Stomach smooth muscle (tissue), 2 donors: ENCODE results near the gene IRAK1.

ENCODE experiments used
- H3K27ac ChIP-seq: one replicate; pipeline ENCODE4 v1.7.0; 2013; ENCODE audit warnings: mild to moderate bottlenecking, low read length, inconsistent platforms
- H3K27me3 ChIP-seq, 2 donors: one replicate each; pipeline ENCODE4 v1.7.0; 2013; ENCODE audit warnings: low read length in 2 of 2; ENCODE audit not compliant: insufficient read depth in 2 of 2, control insufficient read depth in 1 of 2
- H3K36me3 ChIP-seq, 2 donors: one replicate each; pipeline ENCODE4 v1.7.0; 2013; ENCODE audit warnings: low read length in 2 of 2; ENCODE audit not compliant: control insufficient read depth in 2 of 2, insufficient read depth in 2 of 2
- H3K4me1 ChIP-seq: one replicate; pipeline ENCODE4 v1.7.0; 2013; ENCODE audit warnings: low read length; ENCODE audit not compliant: control insufficient read depth, insufficient read depth
- H3K4me3 ChIP-seq, 2 donors: one replicate each; pipeline ENCODE4 v1.7.0; 2013; ENCODE audit warnings: low read length in 2 of 2
- H3K9ac ChIP-seq, 2 donors: one replicate each; pipeline ENCODE4 v1.7.0; 2013; ENCODE audit warnings: low read length in 2 of 2, mild to moderate bottlenecking in 1 of 2
- H3K9me3 ChIP-seq, 2 donors: one replicate each; pipeline ENCODE4 v1.7.0; 2013; ENCODE audit warnings: low read length in 2 of 2; ENCODE audit not compliant: control insufficient read depth in 2 of 2
- donor health status: healthy.
- donor health status: Pancreatic carcinoma.

The IRAK1 gene

GRCh38 chrX:154028502-154029184 lies 8.9 kb upstream of the IRAK1 start:
- Histone ChIP-seq H3K36me3 (peaks cover 10 to 20% of the 10 kb centered on the region in 2 donors), H3K4me3 (no peak overlapping the region), H3K9me3 (no peaks in the 10 kb centered on the region), H3K27ac (no peak overlapping the region), H3K27me3 (peaks cover 0 to 18% of the 10 kb centered on the region in 2 donors), H3K4me1 (peaks cover 14% of the 10 kb centered on the region), H3K9ac (no peak overlapping the region)

DNA sequence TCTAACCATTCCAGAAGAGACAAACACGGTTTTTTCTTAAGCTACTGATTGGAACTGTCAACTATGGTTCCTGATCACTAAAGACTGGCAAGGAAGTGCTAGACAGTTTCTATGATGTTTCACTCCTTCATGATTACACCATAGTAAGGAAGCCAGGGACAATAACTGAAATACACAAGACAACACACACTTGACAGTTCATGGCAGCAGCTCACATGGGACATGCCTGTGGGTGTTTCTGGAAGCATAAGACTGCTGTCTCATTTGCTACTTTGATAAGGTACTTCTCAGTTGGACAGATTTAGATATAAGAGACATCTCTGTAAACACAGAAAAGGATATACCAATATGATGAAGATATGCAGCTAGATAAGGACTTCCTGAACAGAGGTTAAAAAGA lies 8.3 kb upstream of the IRAK1 start:
- Histone ChIP-seq H3K4me3 (no peak overlapping the region), H3K9me3 (no peaks in the 10 kb centered on the region), H3K4me1 (peaks cover 13% of the 10 kb centered on the region), H3K36me3 (peaks cover 10 to 20% of the 10 kb centered on the region in 2 donors), H3K9ac (no peak overlapping the region), H3K27ac (no peak overlapping the region), H3K27me3 (peaks cover 0 to 16% of the 10 kb centered on the region in 2 donors)

DNA sequence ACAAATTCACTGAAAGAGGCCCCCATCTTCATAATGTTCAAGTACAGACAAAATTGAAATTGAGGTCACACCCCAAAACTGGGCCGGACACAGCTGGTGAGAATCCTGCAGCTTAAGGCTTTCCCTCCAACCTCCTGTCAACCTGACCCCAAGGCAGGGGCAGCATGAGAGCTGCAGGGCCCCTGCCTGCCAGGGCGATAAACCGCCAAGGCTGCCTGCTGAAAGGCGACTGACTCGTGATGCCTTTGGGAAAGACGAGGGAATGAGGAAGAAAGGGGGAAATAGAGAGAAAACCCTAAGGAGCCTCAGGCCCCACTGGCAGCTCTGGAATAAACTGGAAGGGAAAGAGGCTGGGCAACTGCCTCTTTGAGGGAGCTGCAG lies 7.3 kb upstream of the IRAK1 start:
- peaks cover 5% of the 10 kb centered on the region for H3K4me1 ChIP-seq
- no peaks in the 10 kb centered on the region for H3K9me3 ChIP-seq
- H3K36me3 ChIP-seq, result peaks cover 10 to 18% of the 10 kb centered on the region in 2 donors
- H3K27me3 ChIP-seq, result peaks cover 0 to 13% of the 10 kb centered on the region in 2 donors
- H3K27ac ChIP-seq, result no peak overlapping the region
- no peak overlapping the region for H3K9ac ChIP-seq
- H3K4me3 ChIP-seq, result no peak overlapping the region

GRCh38 chrX:154026136-154027021 lies 6.7 kb upstream of the IRAK1 start:
- H3K27ac ChIP-seq, result no peak overlapping the region
- no peaks in the 10 kb centered on the region for H3K9me3 ChIP-seq
- H3K9ac ChIP-seq, result no peak overlapping the region
- H3K4me3 ChIP-seq, result no peak overlapping the region
- H3K4me1 ChIP-seq, result peaks cover 5% of the 10 kb centered on the region
- peaks cover 0 to 13% of the 10 kb centered on the region in 2 donors for H3K27me3 ChIP-seq
- peaks cover 7 to 11% of the 10 kb centered on the region in 2 donors for H3K36me3 ChIP-seq

GRCh38 chrX:154025230-154025629 lies 5.5 kb upstream of the IRAK1 start:
- Histone ChIP-seq H3K9ac (no peak overlapping the region), H3K4me3 (no peak overlapping the region), H3K36me3 (peaks cover 5 to 7% of the 10 kb centered on the region in 2 donors), H3K4me1 (peaks cover 15% of the 10 kb centered on the region), H3K27ac (no peak overlapping the region), H3K9me3 (no peaks in the 10 kb centered on the region), H3K27me3 (peaks cover 0 to 15% of the 10 kb centered on the region in 2 donors)

GRCh38 chrX:154024271-154024670 lies 4.6 kb upstream of the IRAK1 start:
- Histone ChIP-seq H3K9me3 (no peaks in the 10 kb centered on the region), H3K27ac (no peak overlapping the region), H3K4me1 (peaks cover 17% of the 10 kb centered on the region), H3K9ac (no peak overlapping the region), H3K36me3 (peaks cover 5 to 7% of the 10 kb centered on the region in 2 donors), H3K27me3 (peaks cover 0 to 15% of the 10 kb centered on the region in 2 donors), H3K4me3 (no peak overlapping the region)

GRCh38 chrX:154023276-154024000 lies 3.7 kb upstream of the IRAK1 start:
- H3K27ac ChIP-seq, result no peak overlapping the region

DNA sequence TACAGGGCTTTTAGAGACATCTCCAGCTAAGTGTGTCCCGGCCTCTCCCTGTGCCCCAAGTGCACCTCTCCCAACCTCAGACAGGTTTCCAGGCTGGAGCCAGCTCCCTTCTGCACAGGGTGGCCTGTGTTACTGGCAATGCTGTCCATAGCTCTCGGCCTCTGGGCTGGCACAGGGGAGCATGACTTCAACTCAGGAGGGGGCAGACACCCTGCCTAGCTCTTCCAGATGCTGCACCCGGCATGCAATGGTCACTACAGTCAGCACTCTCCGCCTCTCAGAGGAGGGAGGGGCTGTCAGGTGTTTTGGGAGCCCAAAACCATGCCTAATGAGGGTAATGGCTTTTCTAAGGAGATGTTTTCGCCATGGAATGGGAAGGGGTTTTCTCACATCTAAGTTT lies 2.4 kb upstream of the IRAK1 start:
- Histone ChIP-seq H3K9me3 (no peaks in the 10 kb centered on the region), H3K36me3 (peaks cover 0 to 3% of the 10 kb centered on the region in 2 donors), H3K9ac (no peak overlapping the region), H3K27me3 (peaks cover 0 to 13% of the 10 kb centered on the region in 2 donors), H3K4me3 (no peak overlapping the region), H3K4me1 (peaks cover 28% of the 10 kb centered on the region), H3K27ac (no peak overlapping the region)

More at GRCh38 chrX:154023276-154024000, 3.7 kb upstream of the IRAK1 start:
- peaks cover 24% of the 10 kb centered on the region for H3K4me1 ChIP-seq
- no peak overlapping the region for H3K4me3 ChIP-seq
- peaks cover 0 to 15% of the 10 kb centered on the region in 2 donors for H3K27me3 ChIP-seq
- no peak overlapping the region for H3K9ac ChIP-seq
- H3K9me3 ChIP-seq, result no peaks in the 10 kb centered on the region
- peaks cover 3 to 5% of the 10 kb centered on the region in 2 donors for H3K36me3 ChIP-seq

DNA sequence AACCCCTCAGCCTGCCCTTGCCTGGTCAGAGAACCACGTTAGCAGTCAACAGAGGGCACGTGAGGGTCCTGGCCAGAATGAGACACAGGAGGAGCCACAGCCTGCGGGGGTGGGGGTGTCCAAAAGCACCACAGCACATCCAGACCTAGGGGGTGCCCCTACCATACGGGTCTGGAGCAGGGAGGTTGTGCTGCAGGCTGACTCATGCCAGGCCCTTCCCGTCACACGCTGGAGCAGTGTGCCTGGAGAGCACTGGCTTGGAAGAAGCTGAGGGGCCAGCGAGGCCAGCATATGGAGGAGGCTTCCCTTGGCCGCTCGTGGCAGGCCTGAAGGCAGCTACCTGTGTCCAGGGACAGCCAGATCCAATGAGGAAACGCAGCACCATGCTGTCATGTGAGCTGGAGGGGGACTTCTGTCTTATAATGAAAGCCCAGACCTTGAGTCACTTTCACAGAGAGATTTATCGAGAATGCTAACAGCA lies 1.5 kb upstream of the IRAK1 start:
- H3K36me3 ChIP-seq, result no peaks in the 10 kb centered on the region

GRCh38 chrX:154020536-154021115 lies 924 bp upstream of the IRAK1 start:
- Histone ChIP-seq H3K9ac (peak overlapping the region; percentile 60 to 67), H3K27me3 (peaks cover 0 to 7% of the 10 kb centered on the region in 2 donors), H3K9me3 (no peaks in the 10 kb centered on the region), H3K27ac (peak overlapping the region; percentile 55), H3K4me3 (peak overlapping the region; percentile 55 to 67), H3K36me3 (no peaks in the 10 kb centered on the region), H3K4me1 (peaks cover 28% of the 10 kb centered on the region)

More for the DNA sequence above, 1.5 kb upstream of the IRAK1 start:
- no peak overlapping the region for H3K9ac ChIP-seq
- H3K27ac ChIP-seq, result no peak overlapping the region
- peaks cover 0 to 9% of the 10 kb centered on the region in 2 donors for H3K27me3 ChIP-seq
- no peak overlapping the region for H3K4me3 ChIP-seq
- peaks cover 28% of the 10 kb centered on the region for H3K4me1 ChIP-seq
- no peaks in the 10 kb centered on the region for H3K9me3 ChIP-seq
